Naive thymus-derived CD8-positive, alpha-beta T cell (primary cell): ENCODE measurements around the gene ATXN7. TPM values are rescaled to one million over a fixed set of nuclear protein-coding genes. Genes with fewer than 3 reads are reported as not detected.

ENCODE experiments used
- ATAC-seq, 2 donors: fragments of 150-1000 bp; cut with Tn5 transposase in 1 of 2; sonication (Bioruptor Pico), chemical (Tn5 transposase) in 1 of 2; 1 replicate in 1 of 2; 2 replicates in 1 of 2; pipeline ENCODE4 v1.10.0; 2021; ENCODE audit warnings: mild to moderate bottlenecking in 2 of 2, moderate library complexity in 2 of 2
- POLR2A ChIA-PET: fragments of 350-600 bp; sonication (Branson Sonifier 250); formaldehyde crosslinking; loops from one replicate; lab custom pipeline; 2021; ENCODE audit warnings: antibody characterized with exemption; lab: Charles Lee
- DNase-seq, 10 donors: peaks; one replicate each; pipeline versions ENCODE4 v3.0.0 to v3.0.0-alpha.2; 2020 to 2022
- H3K27ac Mint-ChIP-seq, 10 donors: one replicate each; pipeline ENCODE4 v1.8.0; 2020 to 2022; ENCODE audit warnings: mild to moderate bottlenecking in 10 of 10, mixed read lengths in 10 of 10, moderate library complexity in 4 of 10, inconsistent platforms in 1 of 10
- H3K27me3 Mint-ChIP-seq, 5 donors: one replicate each; pipeline ENCODE4 v1.8.0; 2021 to 2022; ENCODE audit warnings: mixed read lengths in 5 of 5
- H3K36me3 Mint-ChIP-seq, 3 donors: one replicate each; pipeline ENCODE4 v1.8.0; 2020 to 2022; ENCODE audit warnings: mixed read lengths in 3 of 3, mild to moderate bottlenecking in 2 of 3, inconsistent platforms in 1 of 3
- H3K4me1 Mint-ChIP-seq, 4 donors: one replicate each; pipeline ENCODE4 v1.8.0; 2021 to 2022; ENCODE audit warnings: mixed read lengths in 4 of 4
- H3K4me3 Mint-ChIP-seq, 10 donors: one replicate each; pipeline ENCODE4 v1.8.0; 2020 to 2022; ENCODE audit warnings: mild to moderate bottlenecking in 10 of 10, mixed read lengths in 10 of 10, moderate library complexity in 6 of 10, inconsistent platforms in 1 of 10
- H3K9me3 Mint-ChIP-seq, 9 donors: one replicate each; pipeline ENCODE4 v1.8.0; 2020 to 2022; ENCODE audit warnings: mixed read lengths in 9 of 9, mild to moderate bottlenecking in 3 of 9, inconsistent platforms in 1 of 9, moderate library complexity in 1 of 9
- polyA plus RNA-seq, 3 donors: library from polyadenylated mRNA; unstranded; fragments of 300-500 nt; fragmentation: Illumina TruSeq; gene quantifications; one replicate each; pipeline ENCODE4 v1.2.3, GENCODE V29; 2021
- total RNA-seq, 8 experiments: library from RNA in 2 of 8; stranded (reverse) in 2 of 8; gene quantifications; one replicate each; pipeline ENCODE4 v1.2.3 and lab custom pipeline; 2021 to 2026

The ATXN7 gene
- total and polyA plus RNA-seq, 5 experiments from 2014 or later: 18.0 to 162 (median 29.8) TPM

DNA sequence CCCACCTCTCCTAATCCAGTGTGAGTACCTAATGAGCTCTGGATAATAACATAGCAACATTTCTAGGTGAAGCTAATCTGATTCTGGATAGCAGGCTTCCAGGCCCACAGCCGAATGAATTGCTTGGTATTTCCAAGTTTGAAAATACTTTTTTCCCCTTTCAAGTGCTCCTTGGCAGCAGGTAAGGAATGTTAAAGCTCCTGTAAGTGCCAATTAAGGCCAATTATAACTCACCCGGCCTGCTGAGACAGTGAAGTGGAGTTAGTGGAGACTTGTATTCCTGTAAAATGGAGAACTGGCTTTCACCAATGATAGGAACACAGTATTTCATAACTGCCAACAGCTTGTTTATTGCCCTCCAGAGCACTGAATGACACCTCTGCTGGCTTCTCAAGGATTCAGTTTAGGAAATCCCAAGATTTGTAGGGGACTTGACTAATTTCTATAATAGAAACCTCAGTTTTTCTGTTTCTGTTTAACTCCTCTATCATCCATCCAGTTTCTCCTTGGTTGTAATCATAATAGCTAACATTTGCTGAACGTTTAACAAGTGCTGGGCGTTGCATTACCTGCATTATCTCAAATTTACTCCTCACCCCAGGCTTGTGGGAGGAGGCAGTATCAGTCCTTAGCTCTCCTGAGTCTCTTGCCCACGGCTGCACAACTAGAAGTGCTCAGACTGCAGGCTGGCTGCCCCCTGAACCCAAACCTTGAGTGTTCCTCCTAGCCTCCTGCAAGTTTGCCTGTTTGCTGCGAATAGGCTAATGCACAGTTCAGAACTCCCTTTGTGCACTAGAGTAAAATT is 101.2 kb downstream of the ATXN7 start:
- no peak overlapping the region for H3K4me3 Mint-ChIP-seq
- H3K27me3 Mint-ChIP-seq: no peaks in the 10 kb centered on the region
- no peaks in the 10 kb centered on the region for H3K9me3 Mint-ChIP-seq
- POLR2A ChIA-PET: interaction anchor here (0.7 to 6.9 kb wide), 3 partner anchors 16 to 100 kb away, joined by 3 to 146 read pairs (median 3); partner anchors contain the start of gene SCAANT1
- peaks cover 0 to 8% (median 0%) of the 10 kb centered on the region in 3 donors for H3K36me3 Mint-ChIP-seq
- no peak for ATAC-seq
- H3K27ac Mint-ChIP-seq: peak overlapping the region in 8 of 10 donors; percentile 11 to 96 (median 58)
- no peak for DNase-seq
- peaks cover 11 to 61% (median 47%) of the 10 kb centered on the region in 4 donors for H3K4me1 Mint-ChIP-seq

DNA sequence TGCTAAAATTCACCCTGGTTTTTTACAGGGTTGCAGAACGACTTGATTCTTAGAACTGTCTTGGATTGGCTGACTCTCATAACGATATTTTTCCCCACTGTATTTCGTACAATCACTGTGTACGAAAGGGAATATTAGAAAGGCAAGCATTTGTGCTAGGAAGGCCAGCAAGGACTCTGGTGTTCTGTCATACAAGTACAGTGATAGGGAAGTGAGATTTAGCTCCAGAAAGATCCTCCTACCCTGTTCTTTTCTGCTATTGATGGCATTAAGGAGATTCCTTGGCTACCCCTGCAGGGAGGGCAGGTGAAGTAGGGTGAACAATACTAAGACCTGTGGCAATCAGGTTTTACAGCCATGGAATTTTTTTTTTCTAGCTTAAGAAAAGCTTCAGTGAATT is 102.3 kb downstream of the ATXN7 start:
- peak overlapping the region in 9 of 10 donors; percentile 93 to 99 (median 97) for H3K27ac Mint-ChIP-seq
- POLR2A ChIA-PET: interaction anchor here (1.3 to 6.9 kb wide), 2 partner anchors 15 to 54 kb away, joined by 3 to 146 read pairs; partner anchors contain the start of gene SCAANT1
- H3K27me3 Mint-ChIP-seq: no peaks in the 10 kb centered on the region
- peaks cover 0 to 8% (median 0%) of the 10 kb centered on the region in 3 donors for H3K36me3 Mint-ChIP-seq
- ATAC-seq (no peak), DNase-seq (no peak)
- H3K4me3 Mint-ChIP-seq: no peak overlapping the region
- no peaks in the 10 kb centered on the region for H3K9me3 Mint-ChIP-seq
- peaks cover 7 to 64% (median 50%) of the 10 kb centered on the region in 4 donors for H3K4me1 Mint-ChIP-seq

DNA sequence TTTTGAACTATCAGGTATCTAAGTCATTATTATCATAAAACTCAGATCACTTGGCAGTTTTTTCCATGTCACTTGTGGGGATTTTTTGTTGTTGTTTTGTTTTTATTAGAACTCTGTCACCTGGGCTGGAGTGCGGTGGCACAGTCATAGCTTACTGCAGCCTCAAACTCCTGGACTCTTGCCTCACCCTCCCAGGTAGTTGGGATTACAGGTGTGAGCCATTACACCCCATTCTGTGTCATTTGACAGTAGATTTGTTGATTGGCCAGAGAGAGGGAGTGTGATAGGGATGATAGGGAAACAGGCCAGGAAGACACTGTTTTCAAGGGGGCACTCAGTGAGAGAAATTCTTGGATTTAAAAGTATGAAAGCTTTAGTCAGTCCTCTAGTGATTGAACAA is 103.2 kb downstream of the ATXN7 start:
- Mint-ChIP-seq H3K4me1 (peaks cover 10 to 68% (median 57%) of the 10 kb centered on the region in 4 donors), H3K36me3 (peaks cover 0 to 8% (median 0%) of the 10 kb centered on the region in 3 donors), H3K9me3 (no peaks in the 10 kb centered on the region), H3K27ac (peak overlapping the region; percentile 93 to 99 (median 96)), H3K4me3 (peak overlapping the region; percentile 70 to 98 (median 94)), H3K27me3 (no peaks in the 10 kb centered on the region)
- ATAC-seq (no peak), DNase-seq (no peak)
- POLR2A ChIA-PET: interaction anchor here (1.0 to 6.9 kb wide), 5 partner anchors 14 to 56 kb away, joined by 4 to 146 read pairs (median 28); partner anchors contain the start of genes PSMD6 and SCAANT1

DNA sequence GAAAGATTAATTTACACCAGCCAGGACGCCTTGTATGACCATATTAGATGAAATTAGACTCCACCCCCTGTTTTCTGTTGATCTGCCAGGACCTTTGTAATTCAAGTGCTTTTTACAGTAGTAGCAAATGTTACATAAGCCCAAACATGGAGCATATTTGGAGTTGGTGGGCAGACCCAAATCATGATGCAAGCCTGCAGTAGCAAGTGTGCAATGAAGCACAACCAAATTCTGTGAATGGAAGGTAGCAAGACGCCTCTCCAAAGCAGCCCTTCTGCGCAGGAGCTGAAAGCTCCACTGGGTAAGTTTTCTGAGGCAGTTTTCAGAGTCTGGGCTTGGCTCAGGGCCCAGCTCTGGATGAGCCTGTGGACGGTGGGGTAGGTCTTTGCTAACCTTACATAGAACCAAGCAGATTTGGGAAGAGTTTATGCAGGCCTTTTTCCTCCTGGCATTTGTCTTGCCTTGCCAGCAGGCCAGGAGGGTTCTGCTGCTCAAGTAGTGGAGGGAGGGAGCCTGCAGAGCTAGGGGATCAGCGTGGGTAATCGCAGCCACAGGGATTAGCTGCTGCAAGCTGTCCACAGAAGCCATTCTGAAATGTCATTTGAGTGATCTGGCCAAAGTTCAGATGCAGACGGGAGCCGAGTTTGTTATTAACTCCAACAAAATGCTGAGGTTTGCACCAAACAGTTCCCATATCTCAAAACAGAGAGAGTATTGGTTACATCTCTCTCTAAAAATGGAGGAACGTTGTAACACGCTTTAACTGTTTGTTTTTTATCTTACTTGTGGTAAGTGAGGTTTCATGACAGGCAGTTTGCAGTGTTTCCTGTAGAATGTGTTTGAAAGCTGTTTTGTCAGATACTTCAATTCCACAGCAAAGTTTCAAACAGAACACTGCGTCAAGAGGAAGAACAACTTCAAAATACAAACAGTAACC is 104.3 kb downstream of the ATXN7 start:
- Mint-ChIP-seq H3K27ac (peak overlapping the region; percentile 93 to 99 (median 96)), H3K4me3 (peak overlapping the region; percentile 88 to 98 (median 94)), H3K9me3 (no peaks in the 10 kb centered on the region), H3K4me1 (peaks cover 15 to 76% (median 64%) of the 10 kb centered on the region in 4 donors), H3K36me3 (peaks cover 0 to 8% (median 4%) of the 10 kb centered on the region in 3 donors), H3K27me3 (no peaks in the 10 kb centered on the region)
- POLR2A ChIA-PET: interaction anchor here (0.8 to 6.9 kb wide), 12 partner anchors 13 to 105 kb away, joined by 3 to 146 read pairs (median 6); partner anchors contain the start of genes ATXN7, PSMD6, SCAANT1 and THOC7
- ATAC-seq: peak; percentile 81 to 83
- DNase-seq: peak in 9 of 10 donors; percentile 22 to 92 (median 71)

DNA sequence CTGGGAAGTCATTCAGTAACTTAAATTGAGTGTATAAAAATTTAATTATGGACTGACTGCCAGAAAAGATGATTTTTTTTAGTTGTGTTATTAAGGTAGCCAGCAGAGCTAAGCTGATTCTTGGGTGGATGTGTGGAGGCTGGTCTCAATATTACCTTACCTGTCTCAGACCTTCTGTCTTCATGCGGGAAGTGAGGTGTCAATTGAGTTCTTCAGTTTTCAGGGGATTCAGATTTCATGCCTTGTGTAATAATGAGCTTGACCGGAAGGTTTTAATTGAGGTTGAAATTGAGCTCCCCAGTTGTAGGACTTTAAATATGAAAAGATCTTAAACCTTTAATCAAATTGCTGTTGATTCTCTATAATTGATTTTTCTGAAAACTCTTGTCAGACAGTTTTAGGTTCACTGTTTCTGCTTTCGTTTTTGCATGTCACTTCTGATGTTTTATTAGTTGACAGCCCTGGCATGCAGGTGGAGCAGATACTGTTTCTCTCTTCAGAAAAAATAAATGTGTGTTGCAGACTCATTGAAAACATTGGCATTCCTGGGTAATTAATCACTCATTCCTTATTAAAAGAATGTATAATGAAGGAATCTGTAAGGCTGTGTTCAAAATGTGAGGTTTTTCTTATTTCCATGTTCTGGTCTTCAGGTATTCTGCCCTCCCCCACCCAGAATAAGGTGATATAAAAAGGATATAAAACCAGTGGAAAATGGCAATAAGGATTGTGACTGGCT is 105.1 kb downstream of the ATXN7 start:
- H3K27ac Mint-ChIP-seq: peak overlapping the region; percentile 93 to 99 (median 96)
- peaks cover 8 to 11% (median 8%) of the 10 kb centered on the region in 3 donors for H3K36me3 Mint-ChIP-seq
- H3K4me3 Mint-ChIP-seq: peak overlapping the region; percentile 88 to 98 (median 94)
- POLR2A ChIA-PET: interaction anchor here (0.8 to 6.9 kb wide), 11 partner anchors 12 to 106 kb away, joined by 3 to 146 read pairs (median 8); partner anchors contain the start of genes ATXN7, PSMD6, SCAANT1 and THOC7
- no peaks in the 10 kb centered on the region for H3K9me3 Mint-ChIP-seq
- DNase-seq: peak in 2 of 10 donors; percentile 9 to 31
- peaks cover 20 to 79% (median 71%) of the 10 kb centered on the region in 4 donors for H3K4me1 Mint-ChIP-seq
- H3K27me3 Mint-ChIP-seq: no peaks in the 10 kb centered on the region
- ATAC-seq: peak in 1 of 2 donors; percentile 48

DNA sequence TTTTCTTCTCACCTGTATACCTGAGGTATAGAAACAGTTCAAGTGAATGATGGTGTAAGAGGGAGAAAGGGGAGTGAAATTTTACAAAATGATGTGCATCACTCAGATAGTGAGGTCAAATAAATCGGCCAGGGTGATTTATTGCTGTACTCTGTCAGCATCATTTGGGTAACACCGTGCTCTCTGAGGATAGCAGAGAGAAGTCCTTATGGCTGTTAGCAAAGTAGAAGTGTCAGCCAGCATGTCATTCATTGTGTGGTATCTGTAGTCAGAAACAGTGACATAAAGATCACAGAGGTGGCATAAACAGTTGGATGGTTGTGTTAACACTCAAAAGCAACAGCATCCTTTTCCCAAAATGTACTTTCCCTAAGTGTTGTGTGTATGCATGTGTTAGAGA is 106.2 kb downstream of the ATXN7 start:
- H3K27ac Mint-ChIP-seq: peak overlapping the region; percentile 93 to 99 (median 96)
- ATAC-seq (no peak), DNase-seq (peak in 2 of 10 donors; percentile 22 to 42)
- POLR2A ChIA-PET: interaction anchor here (2.5 to 6.9 kb wide), 2 partner anchors 11 to 20 kb away, joined by 10 to 146 read pairs; no protein-coding TSS in a partner anchor
- H3K27me3 Mint-ChIP-seq: no peaks in the 10 kb centered on the region
- H3K9me3 Mint-ChIP-seq: no peaks in the 10 kb centered on the region
- peak overlapping the region; percentile 88 to 98 (median 94) for H3K4me3 Mint-ChIP-seq
- H3K4me1 Mint-ChIP-seq: peaks cover 20 to 90% (median 80%) of the 10 kb centered on the region in 4 donors
- peaks cover 8 to 20% (median 12%) of the 10 kb centered on the region in 3 donors for H3K36me3 Mint-ChIP-seq

DNA sequence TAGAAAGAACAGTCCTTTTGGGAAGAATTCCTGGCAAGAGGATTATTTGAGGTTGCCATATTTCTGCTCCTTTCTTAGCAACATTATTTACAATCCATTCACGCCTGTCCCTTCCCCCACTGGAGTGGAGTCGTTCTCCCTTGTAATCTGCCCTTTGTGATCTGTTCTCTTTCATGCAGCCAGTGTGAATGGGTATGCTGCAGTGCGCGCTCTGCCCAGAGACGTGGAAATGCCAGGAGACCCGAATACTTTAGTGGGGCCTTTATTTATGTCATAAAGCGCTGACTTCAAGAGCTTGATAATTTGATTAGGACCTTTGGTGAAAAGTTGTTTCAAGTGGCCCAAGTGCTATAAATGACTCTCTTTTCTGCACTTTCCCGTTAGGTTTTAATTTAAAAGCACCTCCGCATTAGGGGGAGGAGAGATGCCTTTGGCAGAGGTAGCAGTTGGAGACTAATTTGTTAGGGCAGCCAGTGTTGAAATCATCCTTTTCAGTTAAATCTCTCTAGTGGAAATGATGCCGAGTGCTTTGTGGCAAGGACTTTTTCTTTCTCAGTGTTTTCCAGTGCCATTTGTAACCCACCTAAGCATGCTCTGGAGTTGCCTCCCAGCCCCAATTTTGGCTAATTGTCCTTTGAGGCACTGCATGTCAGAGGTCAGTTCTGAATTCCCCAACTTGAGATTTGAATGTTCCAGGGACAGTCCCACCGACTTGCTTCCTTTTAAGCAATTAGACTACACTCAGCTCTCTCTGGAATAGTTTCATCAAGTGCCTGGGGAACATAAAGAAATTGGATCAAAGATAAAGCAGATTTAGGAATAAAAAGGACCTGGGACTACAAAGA is 107.2 kb downstream of the ATXN7 start:
- no peak for ATAC-seq
- H3K36me3 Mint-ChIP-seq: peaks cover 8 to 20% (median 12%) of the 10 kb centered on the region in 3 donors

DNA sequence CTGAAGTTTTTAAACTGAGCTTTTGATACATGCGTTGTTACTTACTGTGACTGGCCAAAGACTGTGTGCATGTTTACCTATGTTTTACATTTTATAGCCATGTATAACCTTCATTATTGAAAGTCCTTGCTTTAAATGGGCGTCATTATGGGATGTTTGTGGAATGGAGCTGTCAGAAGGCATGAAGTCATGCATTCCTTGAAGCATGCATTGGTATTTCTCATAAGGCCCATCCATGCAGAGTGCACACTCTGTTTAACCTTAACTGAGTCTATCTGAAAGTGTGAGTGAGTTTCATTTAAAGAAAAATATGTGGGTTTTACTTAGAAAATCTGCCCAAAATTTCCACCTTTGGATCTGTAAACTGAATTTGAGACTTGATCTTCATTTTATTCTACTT is 108.5 kb downstream of the ATXN7 start:
- Mint-ChIP-seq H3K4me3 (peak overlapping the region; percentile 46 to 98 (median 67)), H3K27ac (peak overlapping the region; percentile 82 to 96 (median 93)), H3K36me3 (peaks cover 8 to 20% (median 12%) of the 10 kb centered on the region in 3 donors), H3K9me3 (no peaks in the 10 kb centered on the region), H3K4me1 (peaks cover 25 to 96% (median 85%) of the 10 kb centered on the region in 4 donors), H3K27me3 (no peaks in the 10 kb centered on the region)
- no peak for ATAC-seq
- POLR2A ChIA-PET: interaction anchor here (0.9 to 1.4 kb wide), 2 partner anchors 8 to 9 kb away, joined by 3 to 4 read pairs; no protein-coding TSS in a partner anchor
- no peak for DNase-seq

More for the DNA sequence above, 107.2 kb downstream of the ATXN7 start:
- Mint-ChIP-seq H3K27me3 (no peaks in the 10 kb centered on the region), H3K4me3 (peak overlapping the region; percentile 88 to 98 (median 94)), H3K9me3 (no peaks in the 10 kb centered on the region), H3K4me1 (peaks cover 23 to 96% (median 85%) of the 10 kb centered on the region in 4 donors), H3K27ac (peak overlapping the region; percentile 93 to 99 (median 96))
- no peak for DNase-seq
- POLR2A ChIA-PET: interaction anchor here (6.9 kb wide), 1 partner anchor 10 kb away, joined by 146 read pairs; no protein-coding TSS in a partner anchor

DNA sequence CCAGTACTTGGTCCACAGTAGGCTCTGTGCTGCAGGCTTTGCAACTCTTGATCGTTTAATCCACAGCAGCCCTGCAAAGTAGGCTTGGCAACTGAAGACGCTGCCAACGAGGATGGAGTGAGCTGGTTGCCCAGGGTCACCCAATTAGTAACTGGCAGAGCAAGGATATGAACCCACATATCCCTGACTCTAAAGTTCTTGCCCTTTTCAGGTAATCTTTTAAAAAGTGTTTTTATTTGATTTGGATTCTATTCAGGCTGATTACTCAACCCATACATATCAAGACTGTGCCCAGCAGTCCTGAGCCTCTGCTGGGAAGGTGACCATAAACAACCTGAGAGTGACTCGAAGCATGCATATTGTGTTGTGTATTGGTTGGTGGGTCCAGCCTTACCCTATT is 109.3 kb downstream of the ATXN7 start:
- Mint-ChIP-seq H3K27me3 (no peaks in the 10 kb centered on the region), H3K27ac (peak overlapping the region; percentile 82 to 96 (median 93)), H3K36me3 (peaks cover 8 to 20% (median 12%) of the 10 kb centered on the region in 3 donors), H3K9me3 (no peaks in the 10 kb centered on the region), H3K4me1 (peaks cover 29 to 97% (median 88%) of the 10 kb centered on the region in 4 donors), H3K4me3 (peak overlapping the region; percentile 25 to 98 (median 67))
- DNase-seq (no peak), ATAC-seq (no peak)
- POLR2A ChIA-PET: interaction anchor here (1.4 kb wide), 1 partner anchor 8 kb away, joined by 4 read pairs; no protein-coding TSS in a partner anchor

DNA sequence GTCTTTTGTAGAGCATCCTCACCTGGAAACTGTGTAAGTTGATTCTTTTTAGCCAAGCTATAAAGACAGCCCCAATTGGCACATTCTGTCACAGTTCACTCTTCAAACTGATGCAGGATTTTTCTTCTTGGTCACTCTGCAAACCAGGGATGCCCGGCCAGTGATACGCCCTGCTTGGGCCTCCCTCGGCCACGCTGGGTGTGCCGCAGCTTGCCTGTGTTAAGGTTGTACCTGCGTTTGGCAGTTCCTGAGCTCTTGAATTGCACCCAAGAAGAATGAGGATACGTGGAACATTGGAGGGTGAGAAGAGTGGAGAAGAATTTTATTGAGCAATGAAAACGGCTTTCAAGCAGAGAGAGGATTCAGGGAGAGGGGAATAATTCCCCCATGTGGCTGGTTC is 109.7 kb downstream of the ATXN7 start:
- peak overlapping the region in 9 of 10 donors; percentile 15 to 98 (median 64) for H3K4me3 Mint-ChIP-seq
- H3K27ac Mint-ChIP-seq: peak overlapping the region; percentile 82 to 96 (median 93)
- H3K36me3 Mint-ChIP-seq: peaks cover 4 to 20% (median 12%) of the 10 kb centered on the region in 3 donors
- ATAC-seq: no peak
- DNase-seq: no peak
- no peaks in the 10 kb centered on the region for H3K27me3 Mint-ChIP-seq
- H3K9me3 Mint-ChIP-seq: no peaks in the 10 kb centered on the region
- POLR2A ChIA-PET: interaction anchor here (1.4 kb wide), 1 partner anchor 8 kb away, joined by 4 read pairs; no protein-coding TSS in a partner anchor
- peaks cover 29 to 97% (median 90%) of the 10 kb centered on the region in 4 donors for H3K4me1 Mint-ChIP-seq
